Activated CD8-positive, alpha-beta memory T cell treated with anti-CD3 and anti-CD28 coated beads, Interleukin-2, amount 50 U/mL, for 1 hour (primary cell): ENCODE measurements around the gene WIPF1.
"Not testable (repeated sequence)": the region's sequence is repeated elsewhere in the genome, so short reads cannot be mapped to it uniquely, and the experiment has no call there.

Experiments used
- DNase-seq: peaks from one replicate; pipeline ENCODE4 v3.0.0-alpha.2; 2020; ENCODE audit errors: extremely low read depth

Gene WIPF1

DNA sequence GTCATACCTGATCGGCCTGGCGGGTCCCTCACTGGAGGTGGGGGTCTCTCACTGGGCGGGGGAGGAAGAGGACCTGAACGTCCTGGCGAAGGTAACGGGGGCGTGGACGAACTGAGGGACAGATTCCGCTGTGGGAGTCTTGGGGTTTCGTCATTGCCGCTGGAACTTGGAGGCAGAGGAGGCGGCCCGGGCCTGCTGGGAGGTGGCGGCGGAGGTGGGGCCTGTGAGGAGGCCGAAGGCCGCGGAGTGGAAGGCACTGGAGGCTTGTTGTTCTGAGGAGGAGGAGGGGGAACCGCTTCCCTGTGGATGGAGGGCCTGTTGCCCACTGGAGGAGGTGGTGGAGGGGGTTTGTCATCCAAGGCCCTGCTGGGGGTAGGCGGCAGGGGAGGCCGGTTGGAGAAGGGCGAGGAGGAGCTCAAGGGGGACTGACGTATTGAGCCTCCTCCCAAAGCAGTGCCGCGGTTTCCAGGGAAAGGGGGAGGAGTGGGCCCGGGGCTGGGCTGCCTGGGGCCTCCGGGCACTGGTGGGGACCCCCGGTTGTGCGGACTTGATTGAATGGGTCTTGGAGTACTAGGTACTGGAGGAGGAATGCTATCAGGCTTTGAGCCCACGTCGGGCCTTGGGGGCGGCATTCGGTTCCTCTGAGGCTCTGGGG lies 25.8 kb downstream of the WIPF1 start:
- no peak for DNase-seq

DNA sequence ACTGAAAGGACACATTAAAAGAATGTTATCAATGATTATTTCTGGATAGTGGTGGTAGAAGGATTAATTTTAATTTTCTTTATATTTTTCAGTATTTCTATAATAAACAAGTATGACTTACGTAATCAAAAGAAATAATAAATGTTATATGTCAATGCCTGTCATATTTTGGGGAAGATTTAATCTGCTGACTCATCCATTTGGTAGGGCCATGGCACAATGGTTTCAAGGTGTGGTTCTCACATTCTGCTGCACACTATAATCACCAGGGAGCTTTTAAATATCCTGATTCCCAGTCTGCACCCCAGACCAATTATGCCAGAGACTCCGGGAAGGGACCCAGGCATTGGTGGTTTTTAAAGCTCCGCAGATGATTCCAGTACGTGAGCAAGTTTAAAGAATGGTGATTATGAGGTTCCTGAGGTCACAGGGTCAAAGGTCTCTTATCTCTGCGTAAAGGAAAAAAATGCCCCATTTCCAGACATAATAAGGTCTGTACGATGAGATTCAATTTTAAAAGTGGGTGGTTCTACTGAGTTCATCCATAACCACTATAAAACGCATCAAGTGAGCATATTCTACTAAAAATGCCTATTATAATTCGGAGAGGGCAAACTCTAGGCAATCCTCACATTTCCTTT lies 27.2 kb downstream of the WIPF1 start:
- DNase-seq, result no peak

DNA sequence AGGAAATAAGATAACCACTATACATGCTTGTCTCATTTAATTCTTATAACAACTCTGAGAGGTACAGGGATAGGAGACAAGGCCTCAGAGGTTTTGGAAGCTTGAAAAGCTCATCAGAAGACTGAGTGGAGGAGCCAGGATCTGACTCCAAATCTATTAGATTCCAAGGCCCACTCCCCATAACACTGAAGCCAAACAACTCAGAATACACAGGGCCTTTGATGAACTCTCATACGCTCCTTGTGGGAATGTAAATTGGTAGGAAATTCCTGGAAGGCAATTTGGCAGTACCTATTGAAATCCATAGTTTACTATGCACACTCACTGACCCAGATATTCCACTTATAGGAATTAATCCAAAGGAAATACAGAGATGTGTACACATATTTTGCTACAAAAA lies 27.9 kb downstream of the WIPF1 start:
- DNase-seq, result no peak

DNA sequence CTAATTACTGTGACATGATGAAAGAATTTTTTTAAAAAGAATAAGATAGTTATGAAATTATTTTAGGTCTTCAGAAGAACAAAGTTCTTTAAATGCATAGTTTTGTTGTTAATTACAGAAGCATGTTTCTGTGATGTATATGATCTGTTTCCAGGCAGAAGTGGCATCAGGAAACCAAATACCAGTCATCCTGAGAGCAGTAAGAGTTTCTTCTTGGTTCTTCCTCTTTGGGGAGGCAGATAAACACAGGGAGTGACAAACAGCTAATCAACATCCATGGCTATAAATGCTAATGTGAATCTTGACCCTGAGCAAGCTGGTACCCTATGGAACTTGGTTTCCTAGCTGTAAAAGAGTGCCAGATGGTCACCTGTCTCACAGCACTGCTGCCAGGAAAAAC lies 29.2 kb downstream of the WIPF1 start:
- no peak for DNase-seq

DNA sequence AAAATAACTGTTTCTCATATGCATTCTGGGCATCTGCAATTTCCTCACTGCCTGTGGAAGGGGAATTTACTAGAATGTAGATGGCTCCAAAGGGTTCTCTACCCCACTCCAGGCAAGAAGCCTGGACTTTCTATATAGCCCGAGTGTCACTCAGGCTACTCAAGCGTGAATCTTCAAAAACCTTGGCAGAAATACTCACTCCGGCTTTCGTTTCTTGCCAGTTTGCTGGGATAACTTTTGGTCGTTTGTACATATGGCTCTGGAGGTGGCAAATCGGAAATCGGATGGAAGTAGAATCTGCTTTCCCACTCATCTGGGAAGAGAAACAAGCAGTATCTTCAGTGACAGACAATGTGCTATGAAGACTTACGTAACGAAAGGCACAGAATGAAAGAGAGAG lies 30.7 kb downstream of the WIPF1 start:
- DNase-seq, result no peak

DNA sequence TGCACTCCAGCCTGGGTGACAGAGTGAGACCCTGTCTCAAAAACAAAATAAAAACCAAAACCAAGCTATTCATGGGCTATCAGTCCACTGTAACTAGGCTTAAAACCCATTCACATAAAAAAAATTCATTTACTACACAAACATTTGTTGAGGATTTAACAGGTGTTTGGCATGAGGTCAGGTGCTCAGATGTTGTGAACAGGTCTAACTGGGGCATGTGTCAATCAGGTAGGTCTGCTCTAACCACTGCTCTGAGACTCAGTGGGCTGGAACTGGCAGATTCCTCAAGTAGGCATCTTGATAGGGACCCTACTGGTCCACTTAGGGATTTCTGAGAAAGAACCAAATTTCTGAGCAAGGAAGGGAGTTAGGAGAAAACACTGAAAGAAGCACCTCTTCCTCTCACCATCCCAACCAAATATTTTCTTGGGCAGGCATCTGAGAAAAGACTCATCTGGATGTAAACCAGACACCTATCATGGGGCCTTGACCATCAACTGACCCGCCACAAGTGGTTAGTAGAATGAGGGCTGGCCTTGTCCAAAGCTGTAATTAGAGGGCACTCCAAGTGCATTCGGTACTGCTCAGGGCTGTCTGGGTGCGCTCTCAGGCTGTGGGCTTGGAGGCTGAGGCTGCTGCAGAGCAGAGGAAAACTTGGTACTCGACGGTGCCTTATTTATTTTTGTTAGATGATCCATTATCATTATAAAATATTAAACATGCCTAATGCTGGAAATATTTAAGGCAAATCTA lies 33.9 kb downstream of the WIPF1 start:
- DNase-seq, result no peak

DNA sequence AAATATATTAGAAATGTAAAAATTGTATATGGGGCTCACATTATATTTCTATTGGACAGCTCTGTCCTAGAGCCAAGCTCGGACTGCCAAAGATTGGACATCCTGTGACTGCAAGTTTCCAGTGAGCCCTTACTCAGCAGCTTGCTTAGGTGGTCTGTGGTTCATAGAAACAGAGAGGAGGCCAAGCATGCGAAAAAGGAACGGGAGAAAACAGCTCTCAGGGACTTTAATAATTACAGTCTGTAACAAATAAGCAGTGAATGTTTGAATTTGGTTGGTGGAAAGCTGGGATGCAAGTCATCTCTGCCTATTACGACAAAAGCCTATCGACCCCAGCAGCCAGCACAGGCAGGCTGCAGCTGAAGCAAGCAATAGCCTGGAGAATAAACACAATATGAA lies 35.6 kb downstream of the WIPF1 start:
- DNase-seq, result no peak

DNA sequence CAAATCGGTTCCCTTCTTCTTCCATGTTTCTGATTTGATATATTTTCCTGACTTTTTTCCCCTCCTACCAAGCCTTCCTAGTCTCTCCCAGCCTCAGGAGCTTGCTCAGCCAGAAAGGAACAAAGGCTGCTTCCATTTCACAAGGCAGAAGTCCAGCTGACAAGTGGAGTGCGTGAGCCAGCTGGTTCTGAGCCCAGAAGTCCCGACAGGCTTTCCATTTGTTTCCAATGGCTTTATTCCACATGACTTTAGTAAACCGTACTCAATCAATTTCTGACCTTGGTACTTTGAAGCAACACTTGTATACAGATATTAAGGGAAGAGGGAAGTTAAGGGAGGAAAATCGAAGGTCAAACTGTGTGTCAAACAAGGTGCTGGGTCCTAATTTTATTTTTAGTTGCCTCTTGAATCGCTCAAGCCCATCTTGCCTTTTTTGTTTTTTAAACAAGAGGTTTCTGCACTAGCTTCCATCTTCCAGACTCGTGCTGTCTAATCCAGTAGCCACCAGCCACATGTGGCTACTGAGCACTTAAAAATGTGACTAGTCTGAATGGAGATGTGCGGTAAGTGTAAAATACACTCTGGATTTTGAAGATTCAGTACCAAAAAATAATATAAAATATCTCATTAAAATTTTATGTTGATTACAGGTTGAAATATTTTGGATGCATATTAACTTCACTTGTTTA lies 36.2 kb downstream of the WIPF1 start:
- no peak for DNase-seq

DNA sequence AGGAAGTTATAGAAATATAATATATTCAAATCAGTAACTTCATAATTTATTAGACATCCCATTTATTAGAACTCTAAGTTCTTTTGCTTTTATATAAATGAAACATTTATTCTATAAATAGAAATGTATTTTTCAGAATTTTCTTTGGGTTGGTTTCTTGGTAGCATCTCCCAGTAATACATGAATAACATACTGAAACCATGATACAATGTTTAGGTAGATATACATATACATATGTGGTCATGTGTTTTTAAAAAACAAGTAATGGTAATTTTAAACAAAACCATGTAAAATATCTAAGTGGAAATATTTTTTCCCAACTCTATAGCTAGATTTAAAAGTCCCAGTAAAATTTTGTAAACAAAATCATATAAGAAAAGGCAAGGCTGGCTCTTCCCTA lies 36.9 kb downstream of the WIPF1 start:
- no peak for DNase-seq

DNA sequence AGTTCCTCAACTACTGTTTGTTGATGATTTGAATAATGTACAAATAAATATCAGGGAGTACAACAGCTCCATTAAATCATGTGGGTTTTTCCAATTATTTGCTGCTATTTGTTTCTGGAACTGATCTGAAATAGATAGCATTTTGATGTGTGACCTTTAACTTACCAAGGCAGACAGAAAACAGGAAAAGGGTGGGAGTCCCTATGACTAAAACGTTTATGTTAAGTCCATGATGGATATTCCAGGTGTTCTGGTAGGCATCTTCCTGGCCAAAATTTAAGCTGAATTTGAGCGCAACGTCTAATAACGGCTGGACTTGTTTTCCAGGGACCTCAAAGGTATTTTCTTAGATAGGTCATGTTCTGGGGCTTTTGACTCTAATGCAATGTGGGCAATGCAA lies 41.6 kb downstream of the WIPF1 start:
- DNase-seq, result no peak

DNA sequence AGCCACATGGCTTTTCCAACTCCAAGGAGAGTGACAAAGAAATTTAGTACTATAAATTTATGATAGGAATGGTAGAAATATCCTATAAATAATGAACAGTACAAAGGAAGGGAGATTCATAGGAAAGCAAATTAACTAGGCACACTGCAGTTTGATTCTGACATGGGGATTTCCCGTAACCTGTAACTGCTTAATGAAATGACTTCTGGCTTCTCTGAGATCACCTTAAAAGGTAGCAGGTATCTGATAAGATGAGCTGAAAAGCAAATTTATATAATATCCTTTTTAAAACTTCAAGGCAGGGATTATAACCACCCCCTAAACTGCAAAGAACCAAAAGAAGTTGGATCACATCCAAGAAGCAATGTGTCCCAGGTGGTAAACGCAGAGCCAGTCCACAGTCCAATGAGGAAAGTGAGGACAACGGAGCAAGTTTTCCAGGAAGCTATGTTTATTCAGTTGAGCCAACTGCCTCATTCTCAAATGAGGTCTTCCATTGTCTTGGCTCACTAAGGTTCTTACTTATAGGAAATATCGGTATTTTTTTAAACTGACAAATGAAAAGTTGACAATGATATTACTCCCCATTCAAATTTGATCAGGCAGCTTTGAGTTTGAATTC lies 43.0 kb downstream of the WIPF1 start:
- DNase-seq, result no peak

DNA sequence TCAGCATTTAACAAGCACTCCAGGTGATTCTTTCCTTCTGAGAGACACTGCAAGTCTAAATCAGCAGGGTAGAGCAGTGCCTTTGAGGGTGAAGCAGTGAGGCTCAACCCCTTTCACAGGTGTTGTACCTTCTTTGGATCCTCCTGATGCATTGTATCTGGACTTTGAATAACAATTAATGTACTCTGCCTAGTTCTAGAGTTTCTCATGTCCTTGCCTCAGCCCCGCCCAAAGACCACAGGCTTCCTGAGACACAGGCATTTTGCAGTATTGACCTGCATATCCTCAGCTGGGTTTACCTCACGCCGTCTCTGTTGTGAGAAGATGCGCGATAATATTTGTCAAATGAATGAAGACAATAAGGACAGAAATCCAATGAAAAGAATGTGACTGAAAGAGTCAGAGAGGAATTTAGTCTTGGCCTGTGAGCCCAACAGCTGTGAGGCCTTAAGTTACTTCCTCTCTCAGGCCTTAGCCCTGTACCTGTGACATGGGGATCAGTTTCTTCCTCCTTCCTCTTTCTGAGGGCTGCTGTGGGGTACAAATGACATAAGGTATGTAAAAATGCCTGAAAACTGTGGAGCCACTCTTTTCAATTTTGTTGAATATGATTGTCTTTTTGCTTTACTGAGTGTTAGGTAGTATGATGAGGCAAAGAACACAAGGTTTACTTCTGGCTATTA lies 43.7 kb downstream of the WIPF1 start:
- no peak for DNase-seq

DNA sequence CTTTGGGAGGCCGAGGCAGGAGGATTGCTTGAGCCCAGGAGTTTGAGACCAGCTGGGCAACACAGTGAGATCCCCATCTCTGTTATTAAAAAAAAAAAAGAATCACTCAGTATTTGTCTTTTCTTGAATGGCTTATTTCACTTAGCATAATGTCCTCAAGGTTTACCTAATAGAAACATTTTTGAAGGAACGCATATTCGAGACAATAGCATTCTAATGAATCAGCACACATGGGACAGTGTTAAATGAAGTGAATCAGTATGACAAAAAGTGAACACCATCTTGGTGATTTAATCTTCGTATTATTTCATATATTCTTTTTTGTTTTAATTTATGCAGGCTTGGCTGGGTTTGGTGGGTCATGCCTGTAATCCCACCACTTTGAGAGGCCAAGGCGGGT lies 44.7 kb downstream of the WIPF1 start:
- no peak for DNase-seq

DNA sequence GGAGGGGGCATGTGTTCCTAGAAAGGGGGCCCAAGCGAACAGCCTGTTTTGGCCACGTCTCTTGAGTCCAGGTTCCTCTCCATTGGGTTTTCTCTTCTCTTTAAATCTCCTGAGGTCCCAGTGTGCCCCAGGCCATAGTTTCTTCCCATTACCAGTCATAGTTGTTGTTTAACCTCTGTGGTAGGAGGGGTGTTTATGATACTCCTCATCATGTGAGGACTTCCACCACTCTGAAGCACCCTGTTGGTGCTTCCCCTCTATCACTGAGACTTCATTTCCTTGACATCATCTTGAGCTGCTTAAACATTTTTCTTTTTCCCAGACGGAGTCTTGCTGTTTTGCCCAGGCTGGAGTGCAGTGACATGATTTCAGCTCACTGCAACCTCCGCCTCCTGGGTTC lies 45.9 kb downstream of the WIPF1 start:
- no peak for DNase-seq

DNA sequence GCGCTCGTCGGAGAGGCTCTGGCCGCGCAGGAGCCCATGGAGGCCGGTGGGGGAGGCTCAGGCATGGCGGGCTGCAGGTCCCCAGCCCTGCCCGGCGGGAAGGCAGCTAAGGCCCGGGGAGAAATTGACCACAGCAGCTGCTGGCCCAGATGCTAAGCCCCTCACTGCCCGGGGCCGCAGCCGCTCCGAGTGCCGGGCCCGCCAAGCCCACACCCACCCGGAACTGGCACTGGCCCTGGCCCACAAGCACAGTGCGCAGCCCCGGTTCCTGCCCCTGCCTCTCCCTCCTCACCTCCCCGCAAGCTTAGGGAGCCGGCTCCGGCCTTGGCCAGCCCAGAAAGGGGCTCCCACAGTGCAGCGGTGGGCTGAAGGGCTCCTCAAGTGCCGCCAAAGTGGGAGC lies 49.0 kb downstream of the WIPF1 start:
- DNase-seq, result not testable (repeated sequence)

DNA sequence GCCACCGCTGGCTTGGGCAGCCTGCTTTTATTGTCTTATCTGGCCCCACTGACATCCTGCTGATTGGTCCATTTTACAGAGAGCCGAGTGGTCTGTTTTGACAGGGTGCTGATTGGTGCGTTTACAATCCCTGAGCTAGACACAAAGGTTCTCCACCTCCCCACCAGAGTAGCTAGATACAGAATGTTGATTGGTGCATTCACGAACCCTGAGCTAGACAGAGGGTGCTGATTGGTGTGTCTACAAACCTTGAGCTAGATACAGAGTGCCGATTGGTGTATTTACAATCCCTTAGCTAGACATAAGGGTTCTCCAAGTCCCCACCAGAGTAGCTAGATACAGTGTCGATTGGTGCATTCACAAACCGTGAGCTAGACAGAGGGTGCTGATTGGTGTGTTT lies 49.6 kb downstream of the WIPF1 start:
- not testable (repeated sequence) for DNase-seq

DNA sequence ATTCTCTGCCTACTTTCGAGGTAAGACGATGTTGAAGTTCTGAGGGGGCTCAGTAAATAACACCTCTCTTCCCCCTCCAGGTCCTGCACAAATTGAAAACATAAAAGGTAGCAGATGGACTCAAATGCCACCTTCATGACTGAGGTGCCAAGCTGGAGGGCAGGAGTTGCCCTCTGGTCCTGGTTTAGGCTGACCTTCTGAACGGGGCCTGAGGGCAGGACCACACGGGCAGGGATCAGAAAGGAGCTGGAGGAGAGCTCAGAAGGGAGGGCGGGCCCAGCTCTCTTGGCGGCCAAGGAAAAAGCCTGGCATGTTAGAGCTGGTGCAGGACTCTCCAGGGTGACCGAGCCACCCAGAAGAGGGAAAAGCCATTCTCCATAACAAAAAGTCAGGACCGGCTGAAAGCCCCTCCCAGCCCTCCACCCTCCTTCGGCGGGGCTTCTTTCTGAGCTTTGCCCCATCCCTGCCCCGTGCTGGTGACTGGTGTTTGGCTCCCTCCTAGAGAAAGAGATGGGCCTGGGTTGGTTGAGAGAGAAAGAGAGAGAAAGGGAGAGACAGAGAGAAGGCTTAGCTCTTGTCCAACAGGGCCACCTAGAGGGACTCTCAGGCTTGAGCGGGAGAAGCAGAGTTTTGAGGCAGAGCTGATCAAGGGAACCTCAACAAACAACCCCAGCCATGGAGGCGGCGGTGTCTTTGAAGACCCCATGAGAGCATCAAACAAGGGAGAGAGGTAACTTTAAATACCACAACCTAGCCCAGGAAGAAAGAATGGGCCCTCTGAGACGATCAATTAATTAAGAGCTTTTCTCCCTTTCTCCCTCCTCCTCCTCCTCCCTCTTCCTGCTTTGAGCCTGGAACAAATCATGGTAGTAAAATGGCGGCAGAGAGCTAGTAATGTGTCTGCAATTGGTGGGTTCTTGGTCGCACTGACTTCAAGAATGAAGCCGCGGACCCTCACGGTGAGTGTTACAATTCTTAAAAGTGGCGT lies 50.8 kb downstream of the WIPF1 start:
- no peak for DNase-seq

DNA sequence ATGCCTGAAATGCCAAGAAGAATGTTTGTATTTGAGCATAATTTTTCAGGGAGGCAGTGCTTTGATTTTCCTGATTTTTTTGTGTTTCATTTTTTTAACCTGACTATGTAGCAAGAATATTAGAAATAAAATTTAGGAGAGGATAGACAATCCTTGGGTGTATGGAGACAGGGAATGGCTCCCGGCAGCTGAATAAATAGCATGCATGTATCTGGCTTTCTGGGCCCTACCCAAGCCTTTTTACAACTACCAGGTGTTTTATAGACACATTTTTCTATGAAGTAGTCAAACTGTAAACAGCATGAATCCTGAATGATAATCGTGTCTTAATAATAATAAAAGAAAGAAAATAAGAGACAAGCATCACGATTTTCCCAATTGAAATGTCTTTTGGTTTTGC lies 52.4 kb downstream of the WIPF1 start:
- DNase-seq, result no peak

DNA sequence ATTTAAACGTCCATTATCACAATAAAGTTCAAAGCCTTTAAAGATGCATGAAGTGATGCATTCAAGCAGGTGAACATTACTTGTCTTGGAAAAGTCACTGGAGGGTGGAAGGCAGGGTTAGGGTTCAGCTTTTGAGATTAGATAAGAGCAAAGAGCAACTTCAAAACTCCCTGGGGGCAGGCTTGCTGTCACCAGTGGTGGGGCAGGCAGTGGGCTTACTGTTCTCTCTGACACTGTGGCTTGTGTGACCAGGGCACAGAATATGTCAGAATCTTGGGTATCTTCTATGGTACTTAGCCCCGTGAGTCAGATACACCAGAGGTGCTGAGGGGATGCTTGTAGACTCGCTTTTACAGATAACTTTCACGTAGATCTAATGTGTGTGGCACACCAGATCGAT lies 52.8 kb downstream of the WIPF1 start:
- no peak for DNase-seq

DNA sequence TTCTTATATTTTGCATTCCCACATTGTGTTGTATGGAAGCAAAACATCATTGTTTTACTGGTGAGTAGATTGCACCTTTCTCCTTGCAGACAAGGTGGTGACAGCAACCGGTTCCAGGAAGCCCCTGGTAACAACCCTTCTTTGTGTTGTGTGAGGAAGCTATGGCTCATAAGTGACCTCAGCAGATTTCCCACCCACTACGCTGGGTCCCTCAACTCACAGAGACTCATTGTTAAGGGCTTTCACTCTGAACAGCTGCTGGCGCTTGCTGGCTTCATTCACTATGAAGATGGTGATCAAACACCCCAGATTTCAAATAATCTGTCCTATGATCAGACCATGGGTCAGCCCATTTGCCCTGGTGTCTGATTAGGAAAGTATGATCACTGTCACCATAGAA lies 53.4 kb downstream of the WIPF1 start:
- DNase-seq, result no peak
